HepG2 (cell line): ENCODE results near the gene APEX1. TPM values are rescaled to one million over a fixed set of nuclear protein-coding genes. Genes with fewer than 3 reads are reported as not detected.

ENCODE experiments used
- BCL6 ChIP-seq: IDR thresholded peaks from 2 replicates; pipeline ENCODE4 v1.6.1; 2016; ENCODE audit warnings: missing genetic modification reagents, missing compliant biosample characterization
- FOXP1 ChIP-seq, 2 experiments: fragments of 450-650 bp in 1 of 2; IDR thresholded peaks; 2 replicates each; pipeline ENCODE4 v1.6.1; 2017 to 2018; ENCODE audit warnings: antibody characterized with exemption in 1 of 2
- GATAD2A ChIP-seq: IDR thresholded peaks from 2 replicates; pipeline ENCODE4 v1.6.1; 2016
- HCFC1 ChIP-seq: fragments of 150-350 bp; IDR thresholded peaks from 2 replicates; pipeline ENCODE4 v1.6.1; 2014; ENCODE audit warnings: low read depth, low read length
- KDM2A ChIP-seq: sonication (generic); formaldehyde crosslinking; IDR thresholded peaks from 2 replicates; pipeline ENCODE4 v1.4.0; 2020; ENCODE audit warnings: low read depth, missing genetic modification reagents, borderline replicate concordance
- KDM4B ChIP-seq: sonication (generic); formaldehyde crosslinking; IDR thresholded peaks from 2 replicates; pipeline ENCODE4 v1.4.0; 2020; ENCODE audit warnings: missing genetic modification reagents
- MATR3 ChIP-seq: sonication (generic); formaldehyde crosslinking; IDR thresholded peaks from 2 replicates; pipeline ENCODE4 v1.4.0; 2020; ENCODE audit warnings: missing genetic modification reagents
- MEF2D ChIP-seq: sonication (generic); formaldehyde crosslinking; IDR thresholded peaks from 2 replicates; pipeline ENCODE4 v1.5.1; 2020; ENCODE audit warnings: mild to moderate bottlenecking, missing genetic modification reagents
- MTF2 ChIP-seq: sonication (generic); formaldehyde crosslinking; IDR thresholded peaks from 2 replicates; pipeline ENCODE4 v1.5.0; 2020; ENCODE audit warnings: missing genetic modification reagents, borderline replicate concordance
- NR2F2 ChIP-seq: IDR thresholded peaks from 2 replicates; pipeline ENCODE4 v1.6.1; 2012; ENCODE audit warnings: low read depth, inconsistent platforms, borderline replicate concordance
- TBP ChIP-seq: sonication (generic); formaldehyde crosslinking; IDR thresholded peaks from 2 replicates; pipeline ENCODE4 v1.5.0; 2020; ENCODE audit warnings: missing genetic modification reagents
- TSC22D2 ChIP-seq: sonication (generic); formaldehyde crosslinking; IDR thresholded peaks from 2 replicates; pipeline ENCODE4 v1.5.1; 2020; ENCODE audit warnings: missing genetic modification reagents, mild to moderate bottlenecking, borderline replicate concordance
- XBP1 ChIP-seq: sonication (generic); formaldehyde crosslinking; IDR thresholded peaks from 2 replicates; pipeline ENCODE4 v1.5.0; 2020; ENCODE audit warnings: missing genetic modification reagents
- ZNF44 ChIP-seq: sonication (generic); formaldehyde crosslinking; IDR thresholded peaks from 2 replicates; pipeline ENCODE4 v1.5.1; 2020; ENCODE audit warnings: mild to moderate bottlenecking, missing genetic modification reagents
- ZNF552 ChIP-seq: sonication (generic); formaldehyde crosslinking; IDR thresholded peaks from 2 replicates; pipeline ENCODE4 v1.9.0; 2022; ENCODE audit warnings: missing genetic modification reagents, mild to moderate bottlenecking, borderline replicate concordance
- ZNF556 ChIP-seq: sonication (generic); formaldehyde crosslinking; IDR thresholded peaks from 2 replicates; pipeline ENCODE4 v1.4.0; 2020; ENCODE audit warnings: mild to moderate bottlenecking, missing genetic modification reagents, borderline replicate concordance
- ZNF660 ChIP-seq: sonication (generic); formaldehyde crosslinking; IDR thresholded peaks from 2 replicates; pipeline ENCODE4 v1.5.1; 2020; ENCODE audit warnings: mild to moderate bottlenecking, low read depth, missing genetic modification reagents, borderline replicate concordance
- ZNF777 ChIP-seq: sonication (generic); formaldehyde crosslinking; IDR thresholded peaks from 2 replicates; pipeline ENCODE4 v1.4.0; 2020; ENCODE audit warnings: missing genetic modification reagents
- ZNF850 ChIP-seq: sonication (generic); formaldehyde crosslinking; conservative IDR thresholded peaks from 2 replicates; pipeline ENCODE4 v1.9.0; 2021; ENCODE audit warnings: mild to moderate bottlenecking, missing genetic modification reagents
- polyA plus RNA-seq, 8 experiments: library from polyadenylated mRNA; depleted of rRNA in 3 of 8; stranded (reverse) in 7 of 8; unstranded in 1 of 8; fragments of >200 nt; fragmentation: Illumina TruSeq in 4 of 8; extraction: Trizol in 4 of 8; gene quantifications; 2 replicates each; pipeline versions ENCODE4 v1.2.1 to v1.2.3, GENCODE V29; 2011 to 2016; ENCODE audit warnings: low read depth in 4 of 8, missing spikeins in 1 of 8, mixed read lengths in 1 of 8; ENCODE audit not compliant: insufficient read depth in 1 of 8
- total RNA-seq, 5 experiments: library from RNA; depleted of rRNA; stranded (reverse); fragments of >200 nt; fragmentation: Illumina TruSeq; extraction: Trizol; gene quantifications; 2 replicates each; pipeline ENCODE4 v1.2.3, GENCODE V29; 2016; ENCODE audit warnings: low read depth in 1 of 5
- TF ChIP-seq, protein P1 (sequence below): sonication (generic); formaldehyde crosslinking; IDR thresholded peaks from 2 replicates; pipeline ENCODE4 v1.4.0; 2020; ENCODE audit warnings: mild to moderate bottlenecking, missing genetic modification reagents
- TF ChIP-seq, protein P2 (sequence below): sonication (generic); formaldehyde crosslinking; IDR thresholded peaks from one replicate; pipeline ENCODE4 v1.5.1; 2020; ENCODE audit warnings: mild to moderate bottlenecking, missing genetic modification reagents; ENCODE audit errors: not compliant biosample characterization
- TF ChIP-seq, protein P3 (sequence below): sonication (generic); formaldehyde crosslinking; IDR thresholded peaks from 2 replicates; pipeline ENCODE4 v1.4.0; 2020; ENCODE audit warnings: mild to moderate bottlenecking, missing genetic modification reagents, borderline replicate concordance

APEX1 gene
- total and polyA plus RNA-seq, 2 of the 13 experiments (the other 11 are each of a cell fraction or from before 2014, with no cell fraction given): 171 to 405 TPM

DNA sequence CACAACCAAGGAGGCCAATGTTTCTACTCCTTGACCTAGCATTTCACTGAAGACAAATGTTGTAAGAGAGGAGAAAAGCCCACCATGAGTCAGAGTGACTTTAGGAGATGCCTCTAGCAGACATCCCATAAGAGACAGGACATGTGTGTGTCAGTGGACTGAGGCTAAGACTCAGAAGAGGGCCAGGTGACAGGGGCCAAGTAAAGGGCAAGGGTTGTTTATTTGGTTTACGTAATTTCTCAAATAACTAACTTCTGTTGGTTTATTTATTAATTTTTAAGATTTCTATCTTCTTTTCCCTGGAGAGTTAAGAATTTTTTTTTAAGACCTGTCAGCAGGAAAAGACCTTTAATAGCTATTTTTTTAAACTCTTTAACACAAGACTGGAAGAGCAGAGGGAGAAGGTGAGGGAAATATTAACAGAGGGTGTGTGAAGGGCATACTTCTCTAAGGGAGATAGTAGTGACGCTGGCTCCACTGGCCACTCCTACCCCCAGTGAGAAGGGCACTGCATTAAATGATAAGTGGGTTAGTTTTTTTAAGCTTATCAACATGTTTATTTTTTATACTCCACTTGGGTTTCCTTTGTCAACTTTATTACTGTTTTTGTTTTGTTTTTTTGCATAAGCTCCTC, 17.6 kb downstream of the APEX1 start (continued):
- TF ChIP-seq, protein P1, sequence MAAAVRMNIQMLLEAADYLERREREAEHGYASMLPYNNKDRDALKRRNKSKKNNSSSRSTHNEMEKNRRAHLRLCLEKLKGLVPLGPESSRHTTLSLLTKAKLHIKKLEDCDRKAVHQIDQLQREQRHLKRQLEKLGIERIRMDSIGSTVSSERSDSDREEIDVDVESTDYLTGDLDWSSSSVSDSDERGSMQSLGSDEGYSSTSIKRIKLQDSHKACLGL (CRISPR knock-in tag): no peak
- TF ChIP-seq MTF2 (CRISPR knock-in tag) (no peak), ZNF44 (no peak), MATR3 (CRISPR knock-in tag) (no peak), MEF2D (CRISPR knock-in tag) (no peak), ZNF850 (CRISPR knock-in tag) (no peak), FOXP1 (IDR thresholded peaks at IDR 0.05) (no peak), FOXP1 (CRISPR knock-in tag; IDR thresholded peaks at IDR 0.05) (peak; percentile 19; the same call in 1 of the 2 replicates), NR2F2 (0 out of 2 replicates have a peak, but pooled peaks have one; percentile 21), TSC22D2 (no peak), ZNF660 (CRISPR knock-in tag) (no peak), BCL6 (CRISPR knock-in tag) (peak; percentile 80), ZNF777 (CRISPR knock-in tag) (no peak), GATAD2A (0 out of 2 replicates have a peak, but pooled peaks have one; percentile 16), XBP1 (CRISPR knock-in tag) (no peak), ZNF556 (CRISPR knock-in tag) (no peak), HCFC1 (no peak), KDM2A (CRISPR knock-in tag) (no peak), TBP (no peak), KDM4B (no peak), ZNF552 (no peak)
- TF ChIP-seq, protein P2, sequence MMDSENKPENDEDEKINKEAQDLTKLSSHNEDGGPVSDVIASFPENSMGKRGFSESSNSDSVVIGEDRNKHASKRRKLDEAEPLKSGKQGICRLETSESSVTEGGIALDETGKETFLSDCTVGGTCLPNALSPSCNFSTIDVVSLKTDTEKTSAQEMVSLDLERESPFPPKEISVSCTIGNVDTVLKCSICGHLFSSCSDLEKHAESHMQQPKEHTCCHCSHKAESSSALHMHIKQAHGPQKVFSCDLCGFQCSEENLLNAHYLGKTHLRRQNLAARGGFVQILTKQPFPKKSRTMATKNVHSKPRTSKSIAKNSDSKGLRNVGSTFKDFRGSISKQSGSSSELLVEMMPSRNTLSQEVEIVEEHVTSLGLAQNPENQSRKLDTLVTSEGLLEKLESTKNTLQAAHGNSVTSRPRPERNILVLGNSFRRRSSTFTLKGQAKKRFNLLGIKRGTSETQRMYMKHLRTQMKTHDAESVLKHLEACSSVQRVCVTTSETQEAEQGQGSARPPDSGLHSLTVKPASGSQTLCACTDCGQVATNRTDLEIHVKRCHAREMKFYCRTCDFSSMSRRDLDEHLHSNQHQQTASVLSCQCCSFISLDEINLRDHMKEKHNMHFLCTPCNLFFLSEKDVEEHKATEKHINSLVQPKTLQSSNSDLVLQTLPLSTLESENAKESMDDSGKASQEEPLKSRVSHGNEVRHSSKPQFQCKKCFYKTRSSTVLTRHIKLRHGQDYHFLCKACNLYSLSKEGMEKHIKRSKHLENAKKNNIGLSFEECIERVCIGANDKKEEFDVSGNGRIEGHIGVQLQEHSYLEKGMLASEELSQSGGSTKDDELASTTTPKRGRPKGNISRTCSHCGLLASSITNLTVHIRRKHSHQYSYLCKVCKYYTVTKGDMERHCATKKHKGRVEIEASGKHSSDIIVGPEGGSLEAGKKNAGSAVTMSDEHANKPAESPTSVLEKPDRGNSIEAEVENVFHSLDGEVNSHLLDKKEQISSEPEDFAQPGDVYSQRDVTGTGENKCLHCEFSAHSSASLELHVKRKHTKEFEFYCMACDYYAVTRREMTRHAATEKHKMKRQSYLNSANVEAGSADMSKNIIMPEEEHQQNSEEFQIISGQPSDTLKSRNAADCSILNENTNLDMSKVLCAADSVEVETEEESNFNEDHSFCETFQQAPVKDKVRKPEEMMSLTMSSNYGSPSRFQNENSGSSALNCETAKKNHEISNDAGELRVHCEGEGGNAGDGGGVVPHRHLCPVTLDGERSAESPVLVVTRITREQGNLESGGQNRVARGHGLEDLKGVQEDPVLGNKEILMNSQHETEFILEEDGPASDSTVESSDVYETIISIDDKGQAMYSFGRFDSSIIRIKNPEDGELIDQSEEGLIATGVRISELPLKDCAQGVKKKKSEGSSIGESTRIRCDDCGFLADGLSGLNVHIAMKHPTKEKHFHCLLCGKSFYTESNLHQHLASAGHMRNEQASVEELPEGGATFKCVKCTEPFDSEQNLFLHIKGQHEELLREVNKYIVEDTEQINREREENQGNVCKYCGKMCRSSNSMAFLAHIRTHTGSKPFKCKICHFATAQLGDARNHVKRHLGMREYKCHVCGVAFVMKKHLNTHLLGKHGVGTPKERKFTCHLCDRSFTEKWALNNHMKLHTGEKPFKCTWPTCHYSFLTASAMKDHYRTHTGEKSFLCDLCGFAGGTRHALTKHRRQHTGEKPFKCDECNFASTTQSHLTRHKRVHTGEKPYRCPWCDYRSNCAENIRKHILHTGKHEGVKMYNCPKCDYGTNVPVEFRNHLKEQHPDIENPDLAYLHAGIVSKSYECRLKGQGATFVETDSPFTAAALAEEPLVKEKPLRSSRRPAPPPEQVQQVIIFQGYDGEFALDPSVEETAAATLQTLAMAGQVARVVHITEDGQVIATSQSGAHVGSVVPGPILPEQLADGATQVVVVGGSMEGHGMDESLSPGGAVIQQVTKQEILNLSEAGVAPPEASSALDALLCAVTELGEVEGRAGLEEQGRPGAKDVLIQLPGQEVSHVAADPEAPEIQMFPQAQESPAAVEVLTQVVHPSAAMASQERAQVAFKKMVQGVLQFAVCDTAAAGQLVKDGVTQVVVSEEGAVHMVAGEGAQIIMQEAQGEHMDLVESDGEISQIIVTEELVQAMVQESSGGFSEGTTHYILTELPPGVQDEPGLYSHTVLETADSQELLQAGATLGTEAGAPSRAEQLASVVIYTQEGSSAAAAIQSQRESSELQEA (CRISPR knock-in tag): no peak
- TF ChIP-seq, protein P3, sequence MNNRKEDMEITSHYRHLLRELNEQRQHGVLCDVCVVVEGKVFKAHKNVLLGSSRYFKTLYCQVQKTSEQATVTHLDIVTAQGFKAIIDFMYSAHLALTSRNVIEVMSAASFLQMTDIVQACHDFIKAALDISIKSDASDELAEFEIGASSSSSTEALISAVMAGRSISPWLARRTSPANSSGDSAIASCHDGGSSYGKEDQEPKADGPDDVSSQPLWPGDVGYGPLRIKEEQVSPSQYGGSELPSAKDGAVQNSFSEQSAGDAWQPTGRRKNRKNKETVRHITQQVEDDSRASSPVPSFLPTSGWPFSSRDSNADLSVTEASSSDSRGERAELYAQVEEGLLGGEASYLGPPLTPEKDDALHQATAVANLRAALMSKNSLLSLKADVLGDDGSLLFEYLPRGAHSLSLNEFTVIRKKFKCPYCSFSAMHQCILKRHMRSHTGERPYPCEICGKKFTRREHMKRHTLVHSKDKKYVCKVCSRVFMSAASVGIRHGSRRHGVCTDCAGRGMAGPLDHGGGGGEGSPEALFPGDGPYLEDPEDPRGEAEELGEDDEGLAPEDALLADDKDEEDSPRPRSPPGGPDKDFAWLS (CRISPR knock-in tag): no peak
